Erythroblast (primary cell): Measurements from ENCODE around the gene HABP2.

ENCODE experiments used
- GATA1 ChIP-seq: IDR thresholded peaks from 2 replicates; pipeline ENCODE4 v1.6.1; 2011; ENCODE audit warnings: low read depth, mild to moderate bottlenecking, control low read depth, low read length, moderate library complexity
- POLR2A ChIP-seq: IDR thresholded peaks from 2 replicates; pipeline ENCODE4 v1.6.1; 2011; ENCODE audit warnings: mild to moderate bottlenecking, low read length

GRCh38 chr10:113538151-113538550, 14.7 kb upstream of the HABP2 start:
- TF ChIP-seq POLR2A (no peak), GATA1 (no peak)
